ENCODE data around the gene DHRSX. TPM values are rescaled to one million over a fixed set of nuclear protein-coding genes. Genes with fewer than 3 reads are reported as not detected.
"Not testable (repeated sequence)": the region's sequence is repeated elsewhere in the genome, so short reads cannot be mapped to it uniquely, and the experiment has no call there.

The DHRSX gene
- total RNA-seq, 1 experiment from 2014 or later, result 17.8 TPM

- in situ Hi-C loops (cut with HindIII; ENCODE audit: low pct_unique_long_range_greater_than_20kb, low sequenced_read_pairs), result no loop called here
Measured at GRCh38 chrX:2371026-2371711, 129.6 kb downstream of the DHRSX start.

DNA sequence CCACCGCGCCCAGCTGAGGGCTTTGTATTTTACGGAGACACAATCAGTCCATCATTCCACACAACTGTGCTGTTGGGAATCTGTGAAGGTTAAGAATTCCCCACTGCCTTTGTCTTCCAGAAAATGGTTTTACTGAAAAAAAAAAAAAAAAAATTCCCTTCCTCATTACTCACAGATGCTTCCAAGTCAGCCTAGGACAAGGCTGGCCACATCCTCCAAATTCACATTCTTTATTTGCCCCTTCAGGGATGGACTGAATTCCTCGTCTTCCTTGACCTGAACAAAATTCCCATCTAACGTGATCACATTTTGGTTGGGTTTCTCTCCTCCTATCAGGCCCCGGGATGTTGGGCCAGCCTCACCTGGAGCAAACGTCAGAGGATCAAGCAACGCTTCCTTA lies 130.3 kb downstream of the DHRSX start:
- no peak for DNase-seq (ENCODE audit: low read depth, low spot score)
- in situ Hi-C loops (cut with HindIII; ENCODE audit: low pct_unique_long_range_greater_than_20kb, low sequenced_read_pairs), result no loop called here

More at GRCh38 chrX:2371026-2371711, 129.6 kb downstream of the DHRSX start:
- DNase-seq (ENCODE audit: low read depth, low spot score), result no peak

DNA sequence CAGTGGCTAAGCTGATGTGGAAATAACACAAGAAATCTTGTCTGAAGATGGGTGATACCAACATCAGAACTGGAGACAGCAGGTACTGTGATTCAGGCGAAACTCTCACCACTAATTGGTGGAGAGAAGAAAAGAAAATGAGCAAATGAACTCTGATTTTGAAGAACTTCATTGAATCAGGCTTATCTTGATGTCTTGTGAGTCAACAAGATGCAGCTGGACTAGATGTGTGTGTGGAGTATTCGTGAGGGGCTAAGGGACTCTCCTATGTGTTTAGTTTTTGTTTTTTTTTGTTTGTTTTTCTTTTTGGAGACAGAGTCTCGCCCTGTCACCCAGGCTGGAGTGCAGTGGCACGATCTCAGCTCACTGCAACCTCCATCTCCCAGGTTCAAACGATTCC lies 131.6 kb downstream of the DHRSX start:
- in situ Hi-C loops (cut with HindIII; ENCODE audit: low pct_unique_long_range_greater_than_20kb, low sequenced_read_pairs), result no loop called here
- no peak for DNase-seq (ENCODE audit: low read depth, low spot score)

DNA sequence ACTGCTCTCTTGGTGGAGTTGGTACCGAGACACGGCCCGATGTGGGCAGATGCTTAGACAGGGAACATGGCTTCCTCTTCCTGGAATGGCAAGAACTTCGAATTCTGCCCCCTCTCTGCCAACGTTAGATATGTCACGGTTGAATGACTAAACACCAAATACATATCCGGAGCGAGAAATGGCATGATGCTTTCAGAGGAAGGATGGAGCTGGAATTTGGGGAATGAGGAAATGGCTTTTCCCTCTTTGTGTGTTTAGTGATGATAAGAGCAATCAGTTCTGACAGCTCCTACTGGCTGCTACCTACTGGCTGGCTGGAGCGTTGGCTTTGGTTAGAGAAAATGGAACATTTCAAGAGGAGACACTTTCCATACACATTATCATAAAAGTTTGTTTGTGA lies 140.0 kb downstream of the DHRSX start:
- in situ Hi-C loops (cut with HindIII; ENCODE audit: low pct_unique_long_range_greater_than_20kb, low sequenced_read_pairs), result no loop called here
- no peak for DNase-seq (ENCODE audit: low read depth, low spot score)

DNA sequence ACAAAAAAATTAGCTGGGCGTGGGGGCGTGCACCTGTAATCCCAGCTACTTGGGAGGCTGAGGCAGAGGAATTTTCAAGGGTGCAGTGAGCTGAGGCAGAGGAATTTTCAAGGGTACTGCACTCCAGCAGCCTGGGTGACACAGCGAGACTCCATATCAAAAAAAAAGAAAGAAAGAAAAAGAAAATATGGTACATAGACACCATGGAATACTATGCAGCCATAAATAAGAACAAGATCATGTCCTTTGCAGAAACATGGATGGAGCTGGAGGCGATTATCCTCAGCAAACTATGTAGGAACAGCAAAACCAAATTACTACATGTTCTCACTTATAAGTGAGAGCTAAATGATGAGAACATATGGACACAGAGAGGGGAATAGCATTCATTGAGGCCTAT lies 141.3 kb downstream of the DHRSX start:
- DNase-seq (ENCODE audit: low read depth, low spot score); in situ Hi-C loops (cut with HindIII; ENCODE audit: low pct_unique_long_range_greater_than_20kb, low sequenced_read_pairs): not testable (repeated sequence)

GRCh38 chrX:2351999-2352995 lies 148.5 kb downstream of the DHRSX start:
- in situ Hi-C loops (cut with HindIII; ENCODE audit: low pct_unique_long_range_greater_than_20kb, low sequenced_read_pairs), result no loop called here

DNA sequence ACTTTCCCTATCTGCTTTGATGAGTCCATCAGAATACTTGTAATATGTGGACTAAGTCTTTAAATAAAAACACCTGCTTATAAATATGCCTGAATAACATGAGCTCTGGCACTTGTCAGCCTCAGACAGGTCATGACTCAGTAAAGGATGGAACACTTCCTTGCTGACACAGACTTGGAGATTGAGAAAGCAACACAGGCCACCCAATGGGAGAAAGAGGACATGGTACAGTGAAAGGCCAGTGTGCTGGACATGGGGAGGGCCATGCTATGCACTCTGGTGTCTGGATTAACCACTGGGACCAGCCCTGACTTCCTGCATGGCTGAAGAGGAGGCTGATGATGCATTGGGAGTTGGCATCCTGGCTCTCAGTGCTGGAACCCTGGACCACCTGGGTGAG lies 149.5 kb downstream of the DHRSX start:
- in situ Hi-C loops (cut with HindIII; ENCODE audit: low pct_unique_long_range_greater_than_20kb, low sequenced_read_pairs), result no loop called here
- no peak for DNase-seq (ENCODE audit: low read depth, low spot score)

More at GRCh38 chrX:2351999-2352995, 148.5 kb downstream of the DHRSX start:
- no peak for DNase-seq (ENCODE audit: low read depth, low spot score)

GRCh38 chrX:2350703-2351102 lies 150.1 kb downstream of the DHRSX start:
- in situ Hi-C loops (cut with HindIII; ENCODE audit: low pct_unique_long_range_greater_than_20kb, low sequenced_read_pairs); DNase-seq (ENCODE audit: low read depth, low spot score): not testable (repeated sequence)

- DNase-seq (ENCODE audit: low read depth, low spot score); in situ Hi-C loops (cut with HindIII; ENCODE audit: low pct_unique_long_range_greater_than_20kb, low sequenced_read_pairs): not testable (repeated sequence)
Measured at GRCh38 chrX:2350036-2350435, 150.7 kb downstream of the DHRSX start.

GRCh38 chrX:2348211-2348610 lies 152.6 kb downstream of the DHRSX start:
- no peak for DNase-seq (ENCODE audit: low read depth, low spot score)
- in situ Hi-C loops (cut with HindIII; ENCODE audit: low pct_unique_long_range_greater_than_20kb, low sequenced_read_pairs), result no loop called here

GRCh38 chrX:2346158-2346557 lies 154.6 kb downstream of the DHRSX start:
- in situ Hi-C loops (cut with HindIII; ENCODE audit: low pct_unique_long_range_greater_than_20kb, low sequenced_read_pairs), result no loop called here
- DNase-seq (ENCODE audit: low read depth, low spot score), result no peak

DNA sequence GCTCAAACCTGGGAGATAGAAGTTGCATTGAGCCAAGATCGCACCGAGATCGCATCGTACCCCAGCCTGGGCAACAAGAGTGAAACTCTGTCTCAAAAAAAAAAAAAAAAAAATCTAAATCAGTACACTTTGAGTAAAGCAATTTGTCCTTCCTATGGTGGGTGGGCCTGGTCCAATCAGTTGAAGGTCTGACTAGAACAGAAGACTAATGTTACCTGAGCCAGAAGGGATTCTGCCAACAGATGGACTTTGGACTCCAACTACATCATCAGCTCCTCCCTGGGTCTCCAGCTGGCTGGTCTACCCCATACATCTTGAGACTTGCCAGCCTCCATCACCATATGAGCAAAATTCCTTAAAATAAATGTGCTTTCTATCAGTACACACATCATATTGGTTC lies 155.2 kb downstream of the DHRSX start:
- DNase-seq (ENCODE audit: low read depth, low spot score), result no peak
- in situ Hi-C loops (cut with HindIII; ENCODE audit: low pct_unique_long_range_greater_than_20kb, low sequenced_read_pairs), result no loop called here

DNA sequence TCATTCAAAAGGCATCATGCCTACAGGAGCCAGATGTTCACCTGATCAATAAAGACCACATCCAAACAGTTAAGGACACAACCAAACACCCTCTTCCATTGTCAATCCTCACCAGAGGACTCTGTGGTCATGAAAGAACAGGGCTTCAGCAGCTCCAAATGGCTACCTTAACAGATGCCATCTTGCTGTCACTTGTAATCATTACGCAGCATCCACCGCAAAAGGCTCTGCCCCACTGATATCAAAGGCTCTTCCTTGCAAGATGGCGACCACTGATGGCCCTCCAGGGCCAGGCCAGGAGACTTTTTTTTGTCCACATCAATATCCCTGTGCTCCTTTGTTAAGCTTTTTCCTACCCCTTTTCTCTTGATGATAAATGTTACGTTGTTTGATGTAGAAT lies 157.4 kb downstream of the DHRSX start:
- in situ Hi-C loops (cut with HindIII; ENCODE audit: low pct_unique_long_range_greater_than_20kb, low sequenced_read_pairs), result no loop called here
- no peak for DNase-seq (ENCODE audit: low read depth, low spot score)

GRCh38 chrX:2342874-2343273 lies 157.9 kb downstream of the DHRSX start:
- no peak for DNase-seq (ENCODE audit: low read depth, low spot score)
- in situ Hi-C loops (cut with HindIII; ENCODE audit: low pct_unique_long_range_greater_than_20kb, low sequenced_read_pairs), result no loop called here

- DNase-seq (ENCODE audit: low read depth, low spot score), result no peak
- in situ Hi-C loops (cut with HindIII; ENCODE audit: low pct_unique_long_range_greater_than_20kb, low sequenced_read_pairs), result no loop called here
Measured at GRCh38 chrX:2342281-2342688, 158.5 kb downstream of the DHRSX start.

DNA sequence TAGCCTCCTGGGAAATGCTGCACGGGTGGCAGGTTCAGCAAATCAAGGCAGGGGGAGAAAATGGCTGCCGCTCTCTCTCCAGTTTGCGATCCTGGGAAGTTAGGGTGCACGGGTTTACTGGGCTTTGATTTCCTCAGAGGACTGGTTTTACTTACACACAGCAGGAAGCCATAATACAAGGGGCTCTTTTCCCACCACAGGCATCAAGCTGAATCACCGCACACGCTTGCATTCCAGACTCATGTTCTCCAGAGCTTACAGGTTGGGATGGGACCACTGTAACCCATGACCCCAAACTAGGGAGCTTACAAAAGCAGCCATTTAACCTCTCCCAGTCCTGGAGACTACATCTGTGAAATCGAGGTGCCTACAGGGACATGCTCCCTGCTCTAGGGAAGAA lies 159.8 kb downstream of the DHRSX start:
- DNase-seq (ENCODE audit: low read depth, low spot score), result no peak
- in situ Hi-C loops (cut with HindIII; ENCODE audit: low pct_unique_long_range_greater_than_20kb, low sequenced_read_pairs), result no loop called here

GRCh38 chrX:2336181-2336580 lies 164.6 kb downstream of the DHRSX start:
- in situ Hi-C loops (cut with HindIII; ENCODE audit: low pct_unique_long_range_greater_than_20kb, low sequenced_read_pairs), result no loop called here
- DNase-seq (ENCODE audit: low read depth, low spot score), result no peak

GRCh38 chrX:2334237-2334636 lies 166.5 kb downstream of the DHRSX start:
- in situ Hi-C loops (cut with HindIII; ENCODE audit: low pct_unique_long_range_greater_than_20kb, low sequenced_read_pairs), result no loop called here
- no peak for DNase-seq (ENCODE audit: low read depth, low spot score)

GRCh38 chrX:2332252-2332651 lies 168.5 kb downstream of the DHRSX start:
- no peak for DNase-seq (ENCODE audit: low read depth, low spot score)
- in situ Hi-C loops (cut with HindIII; ENCODE audit: low pct_unique_long_range_greater_than_20kb, low sequenced_read_pairs), result no loop called here

Measured in SK-MEL-5 (cell line).